GM23338 (cell line): Measurements from ENCODE around the gene SNRNP48. TPM values are rescaled to one million over a fixed set of nuclear protein-coding genes. Genes with fewer than 3 reads are reported as not detected.

Source experiments
- ATAC-seq: fragments of 200-7000 bp; cut with Tn5 transposase; 3 replicates; pipeline ENCODE4 v1.9.1; 2020
- DNase-seq: peaks from one replicate; pipeline ENCODE4 v3.0.0-alpha.2; 2015; ENCODE audit warnings: low spot score
- H2AFZ ChIP-seq: fragments of 200-600 bp; sonication (generic); 2 replicates; pipeline ENCODE4 v1.8.0; 2016; ENCODE audit warnings: antibody characterized with exemption, mild to moderate bottlenecking, moderate library complexity
- H3F3A ChIP-seq: fragments of 200-600 bp; sonication (generic); replicated peaks from 2 replicates; pipeline ENCODE4 v1.8.0; 2017; ENCODE audit warnings: antibody characterized with exemption, mixed run types, low read depth
- H3K27ac ChIP-seq: fragments of 200-600 bp; sonication (generic); 2 replicates; pipeline ENCODE4 v1.6.1; 2016; ENCODE audit warnings: low read depth
- H3K27me3 ChIP-seq: fragments of 200-600 bp; sonication (generic); 2 replicates; pipeline ENCODE4 v1.8.0; 2016; ENCODE audit warnings: mild to moderate bottlenecking, mixed run types, moderate library complexity; ENCODE audit not compliant: insufficient read depth
- H3K36me3 ChIP-seq: fragments of 200-600 bp; sonication (generic); 2 replicates; pipeline ENCODE4 v1.8.0; 2016; ENCODE audit warnings: mild to moderate bottlenecking; ENCODE audit not compliant: insufficient read depth
- H3K4me1 ChIP-seq: fragments of 200-600 bp; sonication (generic); 2 replicates; pipeline ENCODE4 v1.8.0; 2016; ENCODE audit warnings: mild to moderate bottlenecking, moderate library complexity; ENCODE audit not compliant: insufficient read depth
- H3K4me2 ChIP-seq: fragments of 200-600 bp; sonication (generic); 2 replicates; pipeline ENCODE4 v1.7.1; 2017; ENCODE audit warnings: mixed run types
- H3K4me3 ChIP-seq: fragments of 200-600 bp; sonication (generic); 2 replicates; pipeline ENCODE4 v1.6.1; 2016; ENCODE audit warnings: mixed run types
- H3K79me2 ChIP-seq: fragments of 200-600 bp; sonication (generic); replicated peaks from 2 replicates; pipeline ENCODE4 v1.8.0; 2017; ENCODE audit warnings: mild to moderate bottlenecking; ENCODE audit not compliant: insufficient read depth
- H3K9me2 ChIP-seq: fragments of 200-600 bp; sonication (generic); 2 replicates; pipeline ENCODE4 v1.8.0; 2017; ENCODE audit not compliant: insufficient read depth
- H4K20me1 ChIP-seq: fragments of 200-600 bp; sonication (generic); replicated peaks from 2 replicates; pipeline ENCODE4 v1.8.0; 2017; ENCODE audit warnings: mild to moderate bottlenecking; ENCODE audit not compliant: insufficient read depth
- H3K27ac Mint-ChIP-seq: 2 replicates; pipeline ENCODE4 v1.8.0; 2020; ENCODE audit warnings: inconsistent platforms, mild to moderate bottlenecking, moderate library complexity, mixed read lengths
- H3K27me3 Mint-ChIP-seq: 3 replicates; pipeline ENCODE4 v1.8.0; 2022; ENCODE audit warnings: low read depth, mild to moderate bottlenecking, moderate library complexity, mixed read lengths, inconsistent platforms; ENCODE audit not compliant: insufficient read depth, poor library complexity
- H3K36me3 Mint-ChIP-seq: 3 replicates; pipeline ENCODE4 v1.8.0; 2021; ENCODE audit warnings: low read depth, mild to moderate bottlenecking, inconsistent platforms, moderate library complexity, mixed read lengths
- H3K4me1 Mint-ChIP-seq: 3 replicates; pipeline ENCODE4 v1.8.0; 2020; ENCODE audit warnings: mild to moderate bottlenecking, inconsistent platforms, mixed read lengths
- H3K4me3 Mint-ChIP-seq: 3 replicates; pipeline ENCODE4 v1.8.0; 2021; ENCODE audit warnings: moderate library complexity, mild to moderate bottlenecking, inconsistent platforms, mixed read lengths
- H3K9me3 Mint-ChIP-seq: 3 replicates; pipeline ENCODE4 v1.8.0; 2020; ENCODE audit warnings: moderate library complexity, mild to moderate bottlenecking, inconsistent platforms, mixed read lengths
- CREB1 ChIP-seq: fragments of 250-450 bp; sonication (Bioruptor Pico); IDR thresholded peaks from 2 replicates; pipeline ENCODE4 v1.5.0; 2020; ENCODE audit warnings: low read depth, mild to moderate bottlenecking, moderate library complexity
- EZH2 ChIP-seq: fragments of 200-600 bp; sonication (generic); IDR thresholded peaks from one replicate; pipeline ENCODE4 v1.8.0; 2017; ENCODE audit warnings: antibody characterized with exemption, mild to moderate bottlenecking, low read depth; ENCODE audit not compliant: unreplicated experiment
- EZH2phosphoT487 ChIP-seq: fragments of 200-600 bp; sonication (generic); IDR thresholded peaks from one replicate; pipeline ENCODE4 v1.8.1; 2018; ENCODE audit warnings: antibody characterized with exemption; ENCODE audit not compliant: unreplicated experiment
- JUNB ChIP-seq: IDR thresholded peaks from one replicate; pipeline ENCODE4 v1.6.1; 2016; ENCODE audit warnings: antibody characterized with exemption; ENCODE audit not compliant: unreplicated experiment
- NANOG ChIP-seq: IDR thresholded peaks from 2 replicates; pipeline ENCODE4 v1.6.1; 2016; ENCODE audit warnings: antibody characterized with exemption, borderline replicate concordance
- POLR2AphosphoS5 ChIP-seq: IDR thresholded peaks from 2 replicates; pipeline ENCODE4 v1.6.1; 2016; ENCODE audit warnings: antibody characterized with exemption, low read depth
- STAT1 ChIP-seq: IDR thresholded peaks from one replicate; pipeline ENCODE4 v1.6.1; 2016; ENCODE audit warnings: antibody characterized with exemption; ENCODE audit not compliant: unreplicated experiment
- ZNF114 ChIP-seq: fragments of 250-450 bp; sonication (Bioruptor Pico); IDR thresholded peaks from 2 replicates; pipeline ENCODE4 v1.5.0; 2020; ENCODE audit warnings: mild to moderate bottlenecking, moderate library complexity
- ZNF331 ChIP-seq: fragments of 250-450 bp; sonication (Bioruptor Pico); IDR thresholded peaks from 2 replicates; pipeline ENCODE4 v1.5.0; 2020; ENCODE audit warnings: low read depth, mild to moderate bottlenecking, moderate library complexity
- polyA plus RNA-seq: library from polyadenylated mRNA; unstranded; fragments of >200 nt; fragmentation: Nextera tagmentation; extraction: Ambion mirVana; gene quantifications from 2 replicates; pipeline ENCODE4 v1.2.1, GENCODE V29; 2016
- total RNA-seq: library from RNA; depleted of rRNA; stranded (reverse); fragments of >200 nt; shearing (Covaris generic); gene quantifications from 2 replicates; pipeline ENCODE4 v1.2.3, GENCODE V29; 2014
- TF ChIP-seq, protein P1 (sequence below): IDR thresholded peaks from one replicate; pipeline ENCODE4 v1.6.1; 2018; ENCODE audit warnings: antibody characterized with exemption; ENCODE audit not compliant: unreplicated experiment
- TF ChIP-seq, protein P2 (sequence below): fragments of 250-450 bp; sonication (Bioruptor Pico); IDR thresholded peaks from 2 replicates; pipeline ENCODE4 v1.5.0; 2020; ENCODE audit warnings: mild to moderate bottlenecking, moderate library complexity

The SNRNP48 gene
- total and polyA plus RNA-seq, 2 experiments from 2014 or later: 17.2 to 23.9 TPM

DNA sequence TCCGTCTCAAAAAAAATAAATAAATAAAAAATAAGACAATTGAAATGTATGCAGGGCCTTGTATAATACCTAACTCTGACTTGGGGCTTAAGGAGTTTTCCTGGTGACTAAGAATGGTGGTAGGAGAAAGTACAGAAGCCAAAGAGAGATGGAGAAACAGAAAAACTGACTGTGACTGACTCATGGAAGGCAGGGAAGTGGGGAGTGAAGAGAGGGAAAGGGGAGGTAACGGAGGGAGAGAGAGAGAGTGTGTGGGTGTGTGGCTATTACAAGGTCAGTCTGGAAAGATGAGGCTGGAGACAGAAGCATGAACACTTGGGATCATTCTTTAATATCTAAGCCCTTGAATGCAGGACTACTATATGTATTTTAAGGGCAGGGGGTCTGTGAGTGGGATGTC lies 38.5 kb downstream of the SNRNP48 start:
- no peak overlapping the region for H3K27ac Mint-ChIP-seq
- peaks cover 10% of the 10 kb centered on the region for H3K4me1 ChIP-seq
- H3K79me2 ChIP-seq: no peaks in the 10 kb centered on the region
- no peaks in the 10 kb centered on the region for H3F3A ChIP-seq
- no peaks in the 10 kb centered on the region for H3K27me3 Mint-ChIP-seq
- H3K27ac ChIP-seq: no peak overlapping the region
- H3K36me3 Mint-ChIP-seq: no peaks in the 10 kb centered on the region
- ATAC-seq (no peak), DNase-seq (no peak)
- no peaks in the 10 kb centered on the region for H3K36me3 ChIP-seq
- peaks cover 14% of the 10 kb centered on the region for H3K4me1 Mint-ChIP-seq
- H3K4me3 ChIP-seq: no peak overlapping the region
- H3K27me3 ChIP-seq: no peaks in the 10 kb centered on the region
- no peak overlapping the region for H3K4me3 Mint-ChIP-seq
- no peaks in the 10 kb centered on the region for H3K9me2 ChIP-seq
- no peaks in the 10 kb centered on the region for H3K9me3 Mint-ChIP-seq
- no peaks in the 10 kb centered on the region for H4K20me1 ChIP-seq
- H2AFZ ChIP-seq: no peak overlapping the region
- TF ChIP-seq, protein P1, sequence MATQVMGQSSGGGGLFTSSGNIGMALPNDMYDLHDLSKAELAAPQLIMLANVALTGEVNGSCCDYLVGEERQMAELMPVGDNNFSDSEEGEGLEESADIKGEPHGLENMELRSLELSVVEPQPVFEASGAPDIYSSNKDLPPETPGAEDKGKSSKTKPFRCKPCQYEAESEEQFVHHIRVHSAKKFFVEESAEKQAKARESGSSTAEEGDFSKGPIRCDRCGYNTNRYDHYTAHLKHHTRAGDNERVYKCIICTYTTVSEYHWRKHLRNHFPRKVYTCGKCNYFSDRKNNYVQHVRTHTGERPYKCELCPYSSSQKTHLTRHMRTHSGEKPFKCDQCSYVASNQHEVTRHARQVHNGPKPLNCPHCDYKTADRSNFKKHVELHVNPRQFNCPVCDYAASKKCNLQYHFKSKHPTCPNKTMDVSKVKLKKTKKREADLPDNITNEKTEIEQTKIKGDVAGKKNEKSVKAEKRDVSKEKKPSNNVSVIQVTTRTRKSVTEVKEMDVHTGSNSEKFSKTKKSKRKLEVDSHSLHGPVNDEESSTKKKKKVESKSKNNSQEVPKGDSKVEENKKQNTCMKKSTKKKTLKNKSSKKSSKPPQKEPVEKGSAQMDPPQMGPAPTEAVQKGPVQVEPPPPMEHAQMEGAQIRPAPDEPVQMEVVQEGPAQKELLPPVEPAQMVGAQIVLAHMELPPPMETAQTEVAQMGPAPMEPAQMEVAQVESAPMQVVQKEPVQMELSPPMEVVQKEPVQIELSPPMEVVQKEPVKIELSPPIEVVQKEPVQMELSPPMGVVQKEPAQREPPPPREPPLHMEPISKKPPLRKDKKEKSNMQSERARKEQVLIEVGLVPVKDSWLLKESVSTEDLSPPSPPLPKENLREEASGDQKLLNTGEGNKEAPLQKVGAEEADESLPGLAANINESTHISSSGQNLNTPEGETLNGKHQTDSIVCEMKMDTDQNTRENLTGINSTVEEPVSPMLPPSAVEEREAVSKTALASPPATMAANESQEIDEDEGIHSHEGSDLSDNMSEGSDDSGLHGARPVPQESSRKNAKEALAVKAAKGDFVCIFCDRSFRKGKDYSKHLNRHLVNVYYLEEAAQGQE: no peak
- TF ChIP-seq, protein P2, sequence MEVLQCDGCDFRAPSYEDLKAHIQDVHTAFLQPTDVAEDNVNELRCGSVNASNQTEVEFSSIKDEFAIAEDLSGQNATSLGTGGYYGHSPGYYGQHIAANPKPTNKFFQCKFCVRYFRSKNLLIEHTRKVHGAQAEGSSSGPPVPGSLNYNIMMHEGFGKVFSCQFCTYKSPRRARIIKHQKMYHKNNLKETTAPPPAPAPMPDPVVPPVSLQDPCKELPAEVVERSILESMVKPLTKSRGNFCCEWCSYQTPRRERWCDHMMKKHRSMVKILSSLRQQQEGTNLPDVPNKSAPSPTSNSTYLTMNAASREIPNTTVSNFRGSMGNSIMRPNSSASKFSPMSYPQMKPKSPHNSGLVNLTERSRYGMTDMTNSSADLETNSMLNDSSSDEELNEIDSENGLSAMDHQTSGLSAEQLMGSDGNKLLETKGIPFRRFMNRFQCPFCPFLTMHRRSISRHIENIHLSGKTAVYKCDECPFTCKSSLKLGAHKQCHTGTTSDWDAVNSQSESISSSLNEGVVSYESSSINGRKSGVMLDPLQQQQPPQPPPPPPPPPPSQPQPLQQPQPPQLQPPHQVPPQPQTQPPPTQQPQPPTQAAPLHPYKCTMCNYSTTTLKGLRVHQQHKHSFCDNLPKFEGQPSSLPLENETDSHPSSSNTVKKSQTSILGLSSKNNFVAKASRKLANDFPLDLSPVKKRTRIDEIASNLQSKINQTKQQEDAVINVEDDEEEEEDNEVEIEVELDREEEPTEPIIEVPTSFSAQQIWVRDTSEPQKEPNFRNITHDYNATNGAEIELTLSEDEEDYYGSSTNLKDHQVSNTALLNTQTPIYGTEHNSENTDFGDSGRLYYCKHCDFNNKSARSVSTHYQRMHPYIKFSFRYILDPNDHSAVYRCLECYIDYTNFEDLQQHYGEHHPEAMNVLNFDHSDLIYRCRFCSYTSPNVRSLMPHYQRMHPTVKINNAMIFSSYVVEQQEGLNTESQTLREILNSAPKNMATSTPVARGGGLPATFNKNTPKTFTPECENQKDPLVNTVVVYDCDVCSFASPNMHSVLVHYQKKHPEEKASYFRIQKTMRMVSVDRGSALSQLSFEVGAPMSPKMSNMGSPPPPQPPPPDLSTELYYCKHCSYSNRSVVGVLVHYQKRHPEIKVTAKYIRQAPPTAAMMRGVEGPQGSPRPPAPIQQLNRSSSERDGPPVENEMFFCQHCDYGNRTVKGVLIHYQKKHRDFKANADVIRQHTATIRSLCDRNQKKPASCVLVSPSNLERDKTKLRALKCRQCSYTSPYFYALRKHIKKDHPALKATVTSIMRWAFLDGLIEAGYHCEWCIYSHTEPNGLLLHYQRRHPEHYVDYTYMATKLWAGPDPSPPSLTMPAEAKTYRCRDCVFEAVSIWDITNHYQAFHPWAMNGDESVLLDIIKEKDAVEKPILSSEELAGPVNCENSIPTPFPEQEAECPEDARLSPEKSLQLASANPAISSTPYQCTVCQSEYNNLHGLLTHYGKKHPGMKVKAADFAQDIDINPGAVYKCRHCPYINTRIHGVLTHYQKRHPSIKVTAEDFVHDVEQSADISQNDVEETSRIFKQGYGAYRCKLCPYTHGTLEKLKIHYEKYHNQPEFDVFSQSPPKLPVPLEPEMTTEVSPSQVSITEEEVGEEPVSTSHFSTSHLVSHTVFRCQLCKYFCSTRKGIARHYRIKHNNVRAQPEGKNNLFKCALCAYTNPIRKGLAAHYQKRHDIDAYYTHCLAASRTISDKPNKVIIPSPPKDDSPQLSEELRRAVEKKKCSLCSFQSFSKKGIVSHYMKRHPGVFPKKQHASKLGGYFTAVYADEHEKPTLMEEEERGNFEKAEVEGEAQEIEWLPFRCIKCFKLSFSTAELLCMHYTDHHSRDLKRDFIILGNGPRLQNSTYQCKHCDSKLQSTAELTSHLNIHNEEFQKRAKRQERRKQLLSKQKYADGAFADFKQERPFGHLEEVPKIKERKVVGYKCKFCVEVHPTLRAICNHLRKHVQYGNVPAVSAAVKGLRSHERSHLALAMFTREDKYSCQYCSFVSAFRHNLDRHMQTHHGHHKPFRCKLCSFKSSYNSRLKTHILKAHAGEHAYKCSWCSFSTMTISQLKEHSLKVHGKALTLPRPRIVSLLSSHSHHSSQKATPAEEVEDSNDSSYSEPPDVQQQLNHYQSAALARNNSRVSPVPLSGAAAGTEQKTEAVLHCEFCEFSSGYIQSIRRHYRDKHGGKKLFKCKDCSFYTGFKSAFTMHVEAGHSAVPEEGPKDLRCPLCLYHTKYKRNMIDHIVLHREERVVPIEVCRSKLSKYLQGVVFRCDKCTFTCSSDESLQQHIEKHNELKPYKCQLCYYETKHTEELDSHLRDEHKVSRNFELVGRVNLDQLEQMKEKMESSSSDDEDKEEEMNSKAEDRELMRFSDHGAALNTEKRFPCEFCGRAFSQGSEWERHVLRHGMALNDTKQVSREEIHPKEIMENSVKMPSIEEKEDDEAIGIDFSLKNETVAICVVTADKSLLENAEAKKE (CRISPR knock-in tag): no peak
- TF ChIP-seq JUNB (no peak), ZNF114 (CRISPR knock-in tag) (no peak), ZNF331 (CRISPR knock-in tag) (no peak), POLR2AphosphoS5 (no peak), CREB1 (CRISPR knock-in tag) (no peak), EZH2phosphoT487 (no peak), STAT1 (no peak), EZH2 (no peak), NANOG (no peak)
- H3K4me2 ChIP-seq: no peak overlapping the region
